SKM-1 (cell line): Measurements from ENCODE around the gene SH3RF3.

Experiments
- DNase-seq: peaks from one replicate; lab custom pipeline; 2025; ENCODE audit not compliant: unreplicated experiment; lab: John Stamatoyannopoulos, UW

The SH3RF3 gene

DNA sequence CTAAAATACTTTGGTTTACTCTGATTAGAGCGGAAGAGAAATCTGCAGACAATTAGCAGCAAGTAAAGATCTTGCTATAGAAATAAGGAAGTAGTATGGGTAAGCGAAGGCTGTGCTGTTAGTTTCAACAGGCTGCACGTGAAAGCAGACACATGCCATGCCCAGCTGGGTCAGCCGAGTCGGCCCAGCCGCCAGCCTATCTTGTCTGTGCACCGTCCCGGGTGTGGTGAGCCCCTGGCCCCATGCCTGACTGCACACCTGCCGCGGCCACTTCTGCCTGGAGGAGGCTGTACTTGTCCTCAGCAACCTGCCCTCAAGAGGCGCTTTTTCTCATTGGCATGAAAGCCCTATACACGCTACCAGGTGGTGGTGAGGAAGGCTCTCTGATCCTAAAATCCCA is 299.3 kb downstream of the SH3RF3 start:
- no peak for DNase-seq

DNA sequence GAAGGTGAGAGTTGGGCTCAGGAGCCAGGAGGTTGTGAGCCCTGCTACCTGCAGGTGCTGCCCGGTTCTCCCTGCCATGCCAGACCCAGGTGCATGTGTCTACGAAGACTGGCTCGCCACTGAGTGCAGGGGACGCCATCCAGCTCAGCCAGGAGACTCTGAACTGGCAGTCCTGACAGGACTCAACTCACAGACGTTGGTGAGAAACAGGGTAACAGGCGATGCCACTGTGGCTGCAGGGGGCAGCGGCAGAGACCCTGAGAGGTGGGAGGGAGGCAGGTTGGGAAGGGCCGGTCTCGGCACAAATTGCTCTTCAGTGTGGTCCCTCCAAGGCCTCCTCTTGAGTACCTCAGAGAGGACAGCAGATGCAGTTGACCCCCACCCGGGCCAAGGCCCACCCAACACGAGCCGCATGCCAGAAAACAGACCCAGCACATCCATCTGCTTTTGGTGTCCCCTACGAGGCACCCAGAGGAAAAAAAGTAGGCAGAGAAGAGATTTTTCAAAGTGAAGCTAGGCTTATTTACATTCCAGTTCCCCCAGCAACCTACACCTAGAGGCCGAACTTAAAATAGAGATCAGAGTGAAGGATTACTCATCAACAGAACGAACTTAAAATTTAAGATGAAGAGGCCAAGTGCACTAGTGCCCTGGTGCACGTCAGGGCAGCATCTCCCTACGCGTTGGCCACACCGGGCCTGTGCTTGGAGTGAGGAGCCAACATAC is 300.0 kb downstream of the SH3RF3 start:
- DNase-seq = no peak

DNA sequence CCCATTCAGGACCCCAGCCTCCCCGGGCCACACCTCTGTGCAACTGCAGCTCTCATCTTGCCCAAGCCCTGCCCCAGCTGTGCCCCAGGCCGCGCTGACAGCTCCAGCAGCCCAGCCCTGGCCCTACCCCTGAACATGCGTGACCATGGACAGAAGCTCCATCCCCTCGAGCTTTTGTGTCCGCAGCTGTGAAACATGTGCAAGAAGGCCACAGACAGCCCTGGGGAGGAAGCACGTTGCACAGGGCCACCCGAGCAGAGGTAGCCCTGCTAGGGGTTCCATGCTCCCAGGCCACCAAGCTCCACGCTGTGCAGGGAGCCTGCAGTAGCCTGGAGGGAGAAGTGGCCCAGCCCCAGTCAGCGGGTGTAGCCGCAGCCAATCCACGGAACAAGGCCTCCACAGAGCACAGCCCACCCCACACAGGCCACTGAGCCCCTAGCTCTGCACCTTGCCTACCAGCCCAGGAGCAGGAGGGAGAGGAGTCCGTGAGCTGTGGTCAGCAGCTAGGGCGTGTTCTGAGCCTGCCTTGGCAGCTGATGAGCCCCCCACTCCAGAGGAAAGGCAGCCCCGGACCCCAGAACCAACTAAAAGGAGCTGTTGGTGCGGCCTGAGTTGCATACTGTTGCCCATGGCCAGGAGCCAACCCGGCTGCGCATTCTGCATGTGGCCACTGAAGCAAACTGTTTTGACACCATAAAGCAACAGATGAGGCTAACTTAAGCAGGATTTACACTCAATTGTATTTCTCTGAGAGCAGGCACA is 300.7 kb downstream of the SH3RF3 start:
- DNase-seq = no peak

DNA sequence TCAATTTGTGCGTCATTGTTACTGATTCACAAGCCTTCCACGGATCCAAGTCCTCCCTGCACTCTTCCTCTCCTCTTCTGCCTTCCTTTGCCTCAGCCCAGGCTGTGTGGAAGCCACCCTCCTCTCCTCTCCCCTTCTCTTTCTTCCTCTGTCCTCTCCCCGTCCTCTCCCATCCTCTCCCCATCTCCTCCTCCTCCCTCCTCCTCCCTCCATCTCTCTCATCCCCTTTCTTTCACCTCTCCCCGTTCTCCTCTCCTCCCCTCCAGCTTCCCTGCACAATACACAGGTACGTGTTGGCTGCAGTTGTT is 301.3 kb downstream of the SH3RF3 start:
- DNase-seq = no peak

GRCh38 chr2:109432421-109432820 is 303.4 kb downstream of the SH3RF3 start:
- no peak for DNase-seq

GRCh38 chr2:109433486-109433885 is 304.5 kb downstream of the SH3RF3 start:
- DNase-seq = no peak

DNA sequence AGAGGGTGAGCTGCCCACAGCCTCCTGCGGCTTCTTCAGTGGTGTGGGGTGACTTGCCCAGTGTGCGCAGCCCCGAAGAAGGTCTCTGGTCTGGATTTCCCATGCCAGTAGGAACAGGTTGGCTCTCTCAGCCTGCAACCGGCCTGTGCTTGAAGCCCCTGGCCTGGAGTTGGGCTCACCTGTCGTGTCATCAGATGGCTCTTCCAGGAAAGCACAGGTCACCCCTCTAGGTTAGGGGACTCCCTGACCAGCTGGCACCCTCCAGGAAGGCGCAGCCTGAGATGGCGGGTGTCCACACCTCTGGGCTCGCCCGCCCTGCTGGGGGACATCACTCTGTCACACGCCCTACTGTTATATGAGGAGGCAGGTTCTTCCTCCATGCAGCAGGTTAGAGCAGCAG is 304.9 kb downstream of the SH3RF3 start:
- DNase-seq = no peak

- DNase-seq = no peak
Observed at GRCh38 chr2:109434351-109434750, 305.3 kb downstream of the SH3RF3 start.

- no peak for DNase-seq
Observed at GRCh38 chr2:109435066-109435690, 306.2 kb downstream of the SH3RF3 start.

DNA sequence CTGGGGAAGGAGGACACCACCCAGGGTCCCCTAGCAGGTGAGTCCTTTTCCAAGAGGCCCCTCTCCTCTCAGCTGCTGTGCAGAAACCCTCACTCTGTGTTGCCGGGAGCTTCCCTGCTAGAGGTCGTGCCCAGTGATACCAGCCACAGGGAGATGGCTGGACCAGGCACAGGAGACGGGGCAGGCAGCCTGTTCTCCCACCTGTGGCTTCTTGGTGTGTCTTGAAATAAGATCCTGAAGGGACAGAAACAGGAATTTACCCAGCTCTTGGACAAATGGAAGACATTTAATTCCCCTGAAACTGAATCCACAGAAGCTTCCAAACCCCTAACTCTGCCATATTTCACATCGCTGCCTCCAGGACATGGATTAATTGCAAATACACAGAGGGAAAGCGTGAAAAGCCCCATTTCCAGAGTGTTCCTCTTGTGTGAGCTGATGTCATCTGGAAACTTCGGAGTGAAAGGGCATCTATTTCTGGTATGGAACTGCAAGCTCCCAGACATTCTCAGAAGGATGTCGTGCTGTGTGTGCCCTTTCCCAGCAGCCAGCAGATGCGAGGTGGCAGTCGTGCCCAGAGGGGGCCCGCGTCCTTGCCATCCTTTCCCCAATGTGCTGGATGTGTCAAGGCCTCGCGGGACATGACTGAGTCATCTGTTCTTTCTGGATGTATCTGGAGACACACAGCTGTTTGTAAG is 307.0 kb downstream of the SH3RF3 start:
- DNase-seq = no peak

- DNase-seq = no peak
Observed at GRCh38 chr2:109436610-109437225, 307.7 kb downstream of the SH3RF3 start.

- DNase-seq = no peak
Observed at GRCh38 chr2:109437325-109438090, 308.5 kb downstream of the SH3RF3 start.

DNA sequence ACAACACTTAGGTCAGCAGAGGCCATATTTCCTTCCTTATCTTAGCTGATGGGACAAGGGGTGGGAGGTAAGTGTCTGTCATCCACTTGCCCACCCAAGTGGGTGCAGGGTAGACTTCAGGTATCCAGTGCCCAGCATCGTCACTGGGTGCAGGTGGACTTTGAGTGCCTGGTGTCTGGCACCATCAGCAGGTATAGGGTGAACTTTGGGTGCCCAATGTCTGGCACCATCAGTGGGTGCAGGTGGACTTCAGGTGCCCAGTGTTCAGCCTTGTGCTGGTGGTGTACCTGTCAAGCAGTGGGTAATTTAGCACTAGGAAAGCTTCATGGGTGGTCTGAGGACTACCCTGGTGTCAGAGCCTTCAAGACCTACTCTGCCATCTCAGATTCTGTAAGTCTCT is 309.1 kb downstream of the SH3RF3 start:
- DNase-seq = no peak

GRCh38 chr2:109438773-109439389 is 309.9 kb downstream of the SH3RF3 start:
- DNase-seq = no peak

DNA sequence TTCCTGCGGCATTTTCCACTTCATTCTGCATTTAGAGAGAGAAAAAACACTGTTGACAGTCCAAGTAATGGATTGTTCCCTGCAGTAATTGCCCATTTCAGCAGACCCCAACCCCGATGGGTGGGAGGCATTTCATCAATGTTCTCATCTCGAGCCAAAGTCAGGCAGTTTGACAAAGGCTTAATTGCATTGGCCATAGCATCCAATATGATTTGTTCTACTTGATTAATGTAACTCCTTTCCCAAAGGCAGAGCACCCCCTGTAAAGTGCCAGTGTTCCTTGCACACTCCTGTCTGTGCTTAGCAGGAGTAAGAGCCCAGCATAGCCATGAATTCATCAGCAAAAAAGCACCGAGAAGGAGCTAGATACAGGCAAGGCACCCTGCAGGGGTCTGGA is 310.4 kb downstream of the SH3RF3 start:
- no peak for DNase-seq

- DNase-seq = peak; percentile 75
Observed at GRCh38 chr2:109439986-109440385, 311.0 kb downstream of the SH3RF3 start.

DNA sequence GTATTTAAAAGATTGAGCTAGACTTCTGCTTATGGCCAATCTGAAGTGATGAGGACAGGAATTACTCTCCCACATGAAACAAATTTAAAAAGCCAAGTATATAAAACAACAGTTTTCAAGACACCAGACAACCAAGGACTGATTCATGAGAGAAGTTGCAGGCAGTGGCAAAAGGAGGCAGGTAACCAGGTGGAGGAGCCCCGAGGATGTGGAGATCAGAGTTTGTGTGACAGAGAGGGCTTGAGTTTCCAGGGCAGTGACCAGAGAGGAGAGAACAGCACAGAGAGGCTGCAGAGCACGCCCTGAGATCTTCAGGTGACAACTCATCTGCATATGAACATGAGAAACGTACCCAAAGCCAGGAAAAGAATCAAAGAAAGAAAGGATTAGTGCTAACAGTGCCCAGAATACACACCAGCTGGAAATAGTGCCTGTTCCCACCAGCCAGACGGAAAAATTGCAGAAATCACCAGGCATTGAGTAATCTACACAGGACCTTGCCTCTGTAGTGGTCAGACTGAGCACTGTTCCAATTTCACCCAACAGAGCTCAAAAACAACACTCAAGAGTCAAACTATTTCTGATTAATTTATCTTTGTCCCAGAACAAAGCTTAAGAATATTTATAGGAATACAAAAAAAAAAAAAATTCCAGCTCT is 311.6 kb downstream of the SH3RF3 start:
- DNase-seq = peak; percentile 16

GRCh38 chr2:109442715-109443319 is 313.8 kb downstream of the SH3RF3 start:
- no peak for DNase-seq

DNA sequence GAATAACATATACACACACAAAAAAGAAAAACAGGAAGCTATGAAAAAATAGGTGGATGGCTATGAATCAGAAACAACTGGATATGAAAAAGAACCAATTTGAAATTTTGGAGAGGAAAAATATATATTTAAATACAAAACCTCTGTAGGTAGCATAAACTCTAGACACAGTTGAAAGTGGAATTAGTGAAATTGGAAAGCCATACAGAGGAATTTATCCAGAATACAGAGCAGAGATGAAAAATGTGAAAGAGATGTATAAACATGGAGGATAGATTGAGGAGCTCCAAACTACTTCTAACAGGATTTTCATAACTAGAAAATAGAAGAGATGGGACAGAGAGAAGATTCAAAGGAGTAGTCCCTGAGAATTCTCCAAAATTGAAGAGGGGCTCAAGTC is 315.9 kb downstream of the SH3RF3 start:
- no peak for DNase-seq
